GM23338 (cell line): Measurements from ENCODE around the gene STMN3. TPM values are rescaled to one million over a fixed set of nuclear protein-coding genes. Genes with fewer than 3 reads are reported as not detected.

Source experiments
- ATAC-seq: fragments of 200-7000 bp; cut with Tn5 transposase; 3 replicates; pipeline ENCODE4 v1.9.1; 2020
- DNase-seq: peaks from one replicate; pipeline ENCODE4 v3.0.0-alpha.2; 2015; ENCODE audit warnings: low spot score
- H2AFZ ChIP-seq: fragments of 200-600 bp; sonication (generic); 2 replicates; pipeline ENCODE4 v1.8.0; 2016; ENCODE audit warnings: antibody characterized with exemption, mild to moderate bottlenecking, moderate library complexity
- H3F3A ChIP-seq: fragments of 200-600 bp; sonication (generic); replicated peaks from 2 replicates; pipeline ENCODE4 v1.8.0; 2017; ENCODE audit warnings: antibody characterized with exemption, mixed run types, low read depth
- H3K27ac ChIP-seq: fragments of 200-600 bp; sonication (generic); 2 replicates; pipeline ENCODE4 v1.6.1; 2016; ENCODE audit warnings: low read depth
- H3K27me3 ChIP-seq: fragments of 200-600 bp; sonication (generic); 2 replicates; pipeline ENCODE4 v1.8.0; 2016; ENCODE audit warnings: mild to moderate bottlenecking, mixed run types, moderate library complexity; ENCODE audit not compliant: insufficient read depth
- H3K36me3 ChIP-seq: fragments of 200-600 bp; sonication (generic); 2 replicates; pipeline ENCODE4 v1.8.0; 2016; ENCODE audit warnings: mild to moderate bottlenecking; ENCODE audit not compliant: insufficient read depth
- H3K4me1 ChIP-seq: fragments of 200-600 bp; sonication (generic); 2 replicates; pipeline ENCODE4 v1.8.0; 2016; ENCODE audit warnings: mild to moderate bottlenecking, moderate library complexity; ENCODE audit not compliant: insufficient read depth
- H3K4me2 ChIP-seq: fragments of 200-600 bp; sonication (generic); 2 replicates; pipeline ENCODE4 v1.7.1; 2017; ENCODE audit warnings: mixed run types
- H3K4me3 ChIP-seq: fragments of 200-600 bp; sonication (generic); 2 replicates; pipeline ENCODE4 v1.6.1; 2016; ENCODE audit warnings: mixed run types
- H3K79me2 ChIP-seq: fragments of 200-600 bp; sonication (generic); replicated peaks from 2 replicates; pipeline ENCODE4 v1.8.0; 2017; ENCODE audit warnings: mild to moderate bottlenecking; ENCODE audit not compliant: insufficient read depth
- H3K9me2 ChIP-seq: fragments of 200-600 bp; sonication (generic); 2 replicates; pipeline ENCODE4 v1.8.0; 2017; ENCODE audit not compliant: insufficient read depth
- H4K20me1 ChIP-seq: fragments of 200-600 bp; sonication (generic); replicated peaks from 2 replicates; pipeline ENCODE4 v1.8.0; 2017; ENCODE audit warnings: mild to moderate bottlenecking; ENCODE audit not compliant: insufficient read depth
- H3K27ac Mint-ChIP-seq: 2 replicates; pipeline ENCODE4 v1.8.0; 2020; ENCODE audit warnings: inconsistent platforms, mild to moderate bottlenecking, moderate library complexity, mixed read lengths
- H3K27me3 Mint-ChIP-seq: 3 replicates; pipeline ENCODE4 v1.8.0; 2022; ENCODE audit warnings: low read depth, mild to moderate bottlenecking, moderate library complexity, mixed read lengths, inconsistent platforms; ENCODE audit not compliant: insufficient read depth, poor library complexity
- H3K36me3 Mint-ChIP-seq: 3 replicates; pipeline ENCODE4 v1.8.0; 2021; ENCODE audit warnings: low read depth, mild to moderate bottlenecking, inconsistent platforms, moderate library complexity, mixed read lengths
- H3K4me1 Mint-ChIP-seq: 3 replicates; pipeline ENCODE4 v1.8.0; 2020; ENCODE audit warnings: mild to moderate bottlenecking, inconsistent platforms, mixed read lengths
- H3K4me3 Mint-ChIP-seq: 3 replicates; pipeline ENCODE4 v1.8.0; 2021; ENCODE audit warnings: moderate library complexity, mild to moderate bottlenecking, inconsistent platforms, mixed read lengths
- H3K9me3 Mint-ChIP-seq: 3 replicates; pipeline ENCODE4 v1.8.0; 2020; ENCODE audit warnings: moderate library complexity, mild to moderate bottlenecking, inconsistent platforms, mixed read lengths
- CREB1 ChIP-seq: fragments of 250-450 bp; sonication (Bioruptor Pico); IDR thresholded peaks from 2 replicates; pipeline ENCODE4 v1.5.0; 2020; ENCODE audit warnings: low read depth, mild to moderate bottlenecking, moderate library complexity
- CTCF ChIP-seq, 2 experiments: fragments of 200-600 bp in 1 of 2; sonication (generic) in 1 of 2; conservative IDR thresholded peaks; 2 replicates each; pipeline versions ENCODE4 v1.5.1 to v1.6.1; 2016 to 2017; ENCODE audit warnings: antibody characterized with exemption in 2 of 2, low read depth in 2 of 2, mild to moderate bottlenecking in 2 of 2, moderate library complexity in 1 of 2
- EZH2 ChIP-seq: fragments of 200-600 bp; sonication (generic); IDR thresholded peaks from one replicate; pipeline ENCODE4 v1.8.0; 2017; ENCODE audit warnings: antibody characterized with exemption, mild to moderate bottlenecking, low read depth; ENCODE audit not compliant: unreplicated experiment
- EZH2phosphoT487 ChIP-seq: fragments of 200-600 bp; sonication (generic); IDR thresholded peaks from one replicate; pipeline ENCODE4 v1.8.1; 2018; ENCODE audit warnings: antibody characterized with exemption; ENCODE audit not compliant: unreplicated experiment
- JUNB ChIP-seq: IDR thresholded peaks from one replicate; pipeline ENCODE4 v1.6.1; 2016; ENCODE audit warnings: antibody characterized with exemption; ENCODE audit not compliant: unreplicated experiment
- NANOG ChIP-seq: IDR thresholded peaks from 2 replicates; pipeline ENCODE4 v1.6.1; 2016; ENCODE audit warnings: antibody characterized with exemption, borderline replicate concordance
- POLR2AphosphoS5 ChIP-seq: IDR thresholded peaks from 2 replicates; pipeline ENCODE4 v1.6.1; 2016; ENCODE audit warnings: antibody characterized with exemption, low read depth
- REST ChIP-seq: IDR thresholded peaks from one replicate; pipeline ENCODE4 v1.6.1; 2018; ENCODE audit warnings: antibody characterized with exemption; ENCODE audit not compliant: unreplicated experiment
- STAT1 ChIP-seq: IDR thresholded peaks from one replicate; pipeline ENCODE4 v1.6.1; 2016; ENCODE audit warnings: antibody characterized with exemption; ENCODE audit not compliant: unreplicated experiment
- ZNF114 ChIP-seq: fragments of 250-450 bp; sonication (Bioruptor Pico); IDR thresholded peaks from 2 replicates; pipeline ENCODE4 v1.5.0; 2020; ENCODE audit warnings: mild to moderate bottlenecking, moderate library complexity
- ZNF331 ChIP-seq: fragments of 250-450 bp; sonication (Bioruptor Pico); IDR thresholded peaks from 2 replicates; pipeline ENCODE4 v1.5.0; 2020; ENCODE audit warnings: low read depth, mild to moderate bottlenecking, moderate library complexity
- ZNF462 ChIP-seq: fragments of 250-450 bp; sonication (Bioruptor Pico); IDR thresholded peaks from 2 replicates; pipeline ENCODE4 v1.5.0; 2020; ENCODE audit warnings: mild to moderate bottlenecking, moderate library complexity
- polyA plus RNA-seq: library from polyadenylated mRNA; unstranded; fragments of >200 nt; fragmentation: Nextera tagmentation; extraction: Ambion mirVana; gene quantifications from 2 replicates; pipeline ENCODE4 v1.2.1, GENCODE V29; 2016
- total RNA-seq: library from RNA; depleted of rRNA; stranded (reverse); fragments of >200 nt; shearing (Covaris generic); gene quantifications from 2 replicates; pipeline ENCODE4 v1.2.3, GENCODE V29; 2014
- TF ChIP-seq, protein P1 (sequence below): IDR thresholded peaks from 2 replicates; pipeline ENCODE4 v1.6.1; 2016; ENCODE audit warnings: antibody characterized with exemption

Gene STMN3
- total and polyA plus RNA-seq, 2 experiments from 2014 or later = 28.6 to 61.3 TPM

DNA sequence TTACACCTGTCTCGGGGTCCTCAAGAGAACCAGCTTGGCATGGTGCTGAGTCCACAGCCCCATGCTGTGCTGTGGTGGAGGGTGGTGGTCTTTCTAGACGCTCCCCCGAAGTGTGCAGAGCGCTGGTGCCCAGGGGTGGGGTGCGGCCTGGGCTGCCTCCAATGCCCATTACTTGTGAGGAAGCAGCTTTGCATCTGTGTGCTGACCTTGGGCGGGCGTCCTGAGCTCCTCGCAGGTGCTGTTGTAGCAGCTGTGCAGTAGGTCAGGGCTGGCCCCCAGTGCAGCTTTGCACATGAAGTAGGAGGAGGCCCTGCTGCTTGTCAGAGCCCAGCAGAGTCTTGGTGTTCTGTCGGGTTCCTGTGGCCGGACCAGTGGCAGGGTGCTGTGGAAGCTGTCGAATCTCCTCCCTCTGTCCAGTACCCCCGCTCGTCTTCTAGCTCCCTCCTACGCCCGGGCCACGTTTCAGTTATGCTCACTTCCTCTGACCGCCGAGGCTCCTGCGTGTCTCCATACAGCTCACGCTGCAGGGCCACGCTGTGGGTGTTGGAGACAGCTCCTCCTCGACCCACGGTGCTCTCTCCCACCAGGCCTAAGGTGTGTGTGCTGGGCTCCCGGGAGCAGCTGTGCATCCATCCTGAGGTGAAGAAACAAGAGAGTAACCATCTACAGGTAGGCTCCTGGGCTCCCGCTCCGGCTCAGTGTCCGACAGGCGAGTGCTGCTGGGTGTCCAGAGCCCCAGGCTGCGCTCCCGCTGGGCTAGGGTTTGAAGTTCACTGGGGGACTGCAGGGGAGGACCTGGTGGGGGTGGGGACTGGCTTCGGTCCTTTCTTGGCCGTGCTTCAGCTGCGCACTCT, 9.0 kb upstream of the STMN3 start:
- H3K4me1 ChIP-seq = 0 out of 2 replicates have a peak, but pooled peaks cover 7% of the 10 kb centered on the region
- H3K36me3 Mint-ChIP-seq = peaks cover 42% of the 10 kb centered on the region
- no peak overlapping the region for H2AFZ ChIP-seq
- H3K4me3 ChIP-seq = no peak overlapping the region
- no peaks in the 10 kb centered on the region for H3K9me3 Mint-ChIP-seq
- no peaks in the 10 kb centered on the region for H3K36me3 ChIP-seq
- DNase-seq (no peak), ATAC-seq (no peak)
- H3K27ac ChIP-seq = no peak overlapping the region
- H3K27ac Mint-ChIP-seq = no peak overlapping the region
- no peaks in the 10 kb centered on the region; the same call in 1 of the 2 replicates for H4K20me1 ChIP-seq
- H3K27me3 ChIP-seq = no peaks in the 10 kb centered on the region
- peaks cover 13% of the 10 kb centered on the region for H3K27me3 Mint-ChIP-seq
- peaks cover 22% of the 10 kb centered on the region for H3K4me1 Mint-ChIP-seq
- TF ChIP-seq NANOG (no peak), REST (no peak), EZH2phosphoT487 (no peak), ZNF114 (CRISPR knock-in tag) (no peak), JUNB (no peak), EZH2 (no peak), CREB1 (CRISPR knock-in tag) (no peak), STAT1 (no peak), ZNF331 (no peak), ZNF462 (CRISPR knock-in tag) (no peak), CTCF (conservative IDR thresholded peaks at IDR 0.05; ENCODE audit: low read depth in 2 of 2) (no peak), POLR2AphosphoS5 (no peak)
- TF ChIP-seq, protein P1, sequence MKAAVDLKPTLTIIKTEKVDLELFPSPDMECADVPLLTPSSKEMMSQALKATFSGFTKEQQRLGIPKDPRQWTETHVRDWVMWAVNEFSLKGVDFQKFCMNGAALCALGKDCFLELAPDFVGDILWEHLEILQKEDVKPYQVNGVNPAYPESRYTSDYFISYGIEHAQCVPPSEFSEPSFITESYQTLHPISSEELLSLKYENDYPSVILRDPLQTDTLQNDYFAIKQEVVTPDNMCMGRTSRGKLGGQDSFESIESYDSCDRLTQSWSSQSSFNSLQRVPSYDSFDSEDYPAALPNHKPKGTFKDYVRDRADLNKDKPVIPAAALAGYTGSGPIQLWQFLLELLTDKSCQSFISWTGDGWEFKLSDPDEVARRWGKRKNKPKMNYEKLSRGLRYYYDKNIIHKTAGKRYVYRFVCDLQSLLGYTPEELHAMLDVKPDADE = no peak
- H3K9me2 ChIP-seq = no peaks in the 10 kb centered on the region
- peaks cover 4% of the 10 kb centered on the region; the same call in 1 of the 2 replicates for H3F3A ChIP-seq
- H3K4me3 Mint-ChIP-seq = no peak overlapping the region
- H3K79me2 ChIP-seq = peaks cover 8% of the 10 kb centered on the region
- no peak overlapping the region for H3K4me2 ChIP-seq
